Choroid plexus epithelial cell (primary cell): ENCODE measurements around the gene PIEZO1.

Experiments
- DNase-seq: peaks from one replicate; pipeline ENCODE4 v3.0.0-alpha.2; 2010; ENCODE audit warnings: low read depth
- H3K4me3 ChIP-seq: 2 replicates; pipeline ENCODE4 v1.5.1; 2011; ENCODE audit warnings: low read depth, mild to moderate bottlenecking, control low read depth, low read length, moderate library complexity
- CTCF ChIP-seq: conservative IDR thresholded peaks from 2 replicates; pipeline ENCODE4 v1.5.1; 2011; ENCODE audit warnings: low read depth, mild to moderate bottlenecking, control low read depth, inconsistent platforms, low read length, moderate library complexity

The PIEZO1 gene

DNA sequence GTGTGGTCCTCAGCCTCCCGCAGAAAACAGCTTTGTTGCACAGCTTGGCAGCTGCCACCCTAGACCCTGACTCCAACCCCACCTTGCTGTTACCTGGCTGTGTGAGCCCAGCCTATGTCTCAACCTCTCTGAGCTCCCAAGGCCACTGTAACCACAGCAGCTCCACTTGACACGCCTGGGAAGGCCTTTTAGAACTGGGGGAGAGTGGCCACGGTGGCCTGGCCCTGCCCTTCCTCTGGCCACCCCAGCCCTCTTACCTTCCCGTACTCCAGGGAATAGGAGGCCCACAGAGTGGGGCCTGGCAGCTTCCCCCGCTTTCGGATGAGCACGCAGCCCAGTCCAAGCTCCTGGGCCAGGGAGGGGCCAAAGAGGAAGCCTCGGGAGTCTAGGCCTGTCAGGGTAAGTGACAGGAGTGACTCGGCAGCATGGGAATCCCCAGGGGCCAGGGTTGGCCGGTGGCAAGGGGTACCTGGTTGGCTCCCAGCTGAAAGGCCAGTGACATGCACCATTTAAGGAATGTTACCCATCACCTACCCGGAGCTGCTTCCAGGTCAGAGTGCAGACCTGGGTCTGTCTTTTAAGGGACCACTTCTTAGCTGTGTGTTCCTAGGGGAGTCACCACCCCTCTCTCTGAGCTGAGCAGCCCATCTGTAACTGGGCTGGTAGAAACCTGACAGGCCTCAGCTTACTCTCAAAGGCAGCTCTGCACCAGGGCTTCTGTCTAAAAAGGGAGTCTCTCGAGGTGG lies 25.3 kb upstream of the PIEZO1 start:
- peak overlapping the region; percentile 85 for H3K4me3 ChIP-seq
- TF ChIP-seq CTCF, result no peak
- DNase-seq, result no peak

DNA sequence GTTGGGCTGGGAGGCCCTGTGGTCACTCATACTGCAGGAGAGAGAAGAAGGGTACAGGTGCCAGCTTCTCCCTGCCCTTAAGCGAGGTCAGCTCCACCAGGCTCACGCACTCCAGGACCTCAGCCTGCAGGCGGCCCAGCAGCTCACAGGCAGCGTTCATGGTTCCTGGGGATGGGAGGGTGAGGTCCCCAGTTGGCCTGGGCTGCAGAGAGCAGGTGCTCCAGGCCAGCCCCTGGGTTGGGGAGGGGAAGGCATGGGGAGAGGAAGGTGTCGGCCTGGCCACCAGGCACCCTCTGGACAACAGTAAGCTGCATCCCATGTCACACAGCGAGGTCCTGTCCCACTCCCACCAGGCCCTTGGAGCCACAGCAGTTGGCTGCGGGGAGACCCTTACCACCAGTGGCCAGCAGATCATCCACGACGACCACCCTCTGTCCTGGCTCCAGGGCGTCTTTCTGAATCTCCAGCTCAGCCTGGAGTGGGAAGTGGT lies 24.7 kb upstream of the PIEZO1 start:
- TF ChIP-seq CTCF, result no peak
- H3K4me3 ChIP-seq, result no peak overlapping the region
- DNase-seq, result no peak

DNA sequence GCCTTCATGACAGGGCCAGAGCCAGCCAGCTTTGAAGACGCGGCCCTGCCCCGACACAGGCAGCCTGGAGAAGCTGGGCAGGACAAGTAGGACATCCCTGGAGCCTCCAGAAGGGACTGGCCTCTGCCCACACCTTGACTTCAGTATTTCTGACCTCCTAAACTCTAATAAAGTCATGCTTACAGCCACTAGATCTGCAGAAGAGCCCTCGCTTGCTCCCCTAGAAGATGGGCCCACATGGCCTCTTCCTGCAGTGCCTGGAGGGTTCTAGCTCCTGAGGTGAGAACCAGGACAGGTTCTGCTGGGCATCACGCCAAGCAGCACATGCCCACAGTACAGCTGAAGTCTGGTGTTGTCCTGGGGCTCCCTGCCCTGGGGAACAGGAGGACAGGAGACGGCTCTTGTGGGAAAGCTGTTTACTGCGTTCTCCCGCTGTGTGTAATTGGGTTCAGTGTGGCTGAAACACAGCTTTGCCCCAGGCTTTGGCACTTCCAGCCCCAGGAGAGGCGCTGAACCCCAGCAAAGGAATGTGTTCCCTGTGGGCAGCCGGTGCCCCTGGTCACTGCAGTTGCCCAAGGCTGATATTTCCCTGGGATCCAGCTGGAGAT lies 24.2 kb upstream of the PIEZO1 start:
- H3K4me3 ChIP-seq, result no peak overlapping the region
- no peak for TF ChIP-seq CTCF
- DNase-seq, result no peak

GRCh38 chr16:88807626-88808453 lies 22.8 kb upstream of the PIEZO1 start:
- no peak for DNase-seq
- no peak overlapping the region for H3K4me3 ChIP-seq
- no peak for TF ChIP-seq CTCF

DNA sequence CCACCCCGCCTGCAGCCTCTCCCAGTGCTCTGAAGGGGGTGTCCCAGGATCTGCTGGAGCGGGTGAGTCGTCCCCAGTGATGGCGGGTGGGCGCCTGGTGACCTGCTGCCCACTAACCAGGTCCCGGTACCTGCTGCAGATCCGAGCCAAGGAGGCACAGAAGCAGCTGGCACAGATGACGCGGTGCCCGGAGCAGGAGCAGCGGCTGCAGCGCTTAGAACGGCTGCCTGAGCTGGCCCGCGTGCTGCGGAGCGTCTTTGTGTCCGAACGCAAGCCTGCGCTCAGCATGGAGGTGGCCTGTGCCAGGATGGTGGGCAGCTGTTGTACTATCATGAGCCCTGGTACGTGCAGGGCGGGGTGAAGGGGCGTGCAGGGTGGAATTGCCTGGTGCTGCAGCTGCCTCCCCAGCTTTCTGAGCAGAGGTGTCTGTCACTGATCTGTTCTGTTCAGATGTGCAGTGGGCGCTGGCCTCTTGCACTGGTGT lies 22.2 kb upstream of the PIEZO1 start:
- H3K4me3 ChIP-seq, result no peak overlapping the region
- no peak for TF ChIP-seq CTCF

GRCh38 chr16:88806491-88807111 lies 21.6 kb upstream of the PIEZO1 start:
- no peak overlapping the region for H3K4me3 ChIP-seq
- DNase-seq, result no peak

More for the DNA sequence above, 22.2 kb upstream of the PIEZO1 start:
- DNase-seq, result no peak

More at GRCh38 chr16:88806491-88807111, 21.6 kb upstream of the PIEZO1 start:
- no peak for TF ChIP-seq CTCF
